ENCODE data around the gene TNFRSF4.

DNA sequence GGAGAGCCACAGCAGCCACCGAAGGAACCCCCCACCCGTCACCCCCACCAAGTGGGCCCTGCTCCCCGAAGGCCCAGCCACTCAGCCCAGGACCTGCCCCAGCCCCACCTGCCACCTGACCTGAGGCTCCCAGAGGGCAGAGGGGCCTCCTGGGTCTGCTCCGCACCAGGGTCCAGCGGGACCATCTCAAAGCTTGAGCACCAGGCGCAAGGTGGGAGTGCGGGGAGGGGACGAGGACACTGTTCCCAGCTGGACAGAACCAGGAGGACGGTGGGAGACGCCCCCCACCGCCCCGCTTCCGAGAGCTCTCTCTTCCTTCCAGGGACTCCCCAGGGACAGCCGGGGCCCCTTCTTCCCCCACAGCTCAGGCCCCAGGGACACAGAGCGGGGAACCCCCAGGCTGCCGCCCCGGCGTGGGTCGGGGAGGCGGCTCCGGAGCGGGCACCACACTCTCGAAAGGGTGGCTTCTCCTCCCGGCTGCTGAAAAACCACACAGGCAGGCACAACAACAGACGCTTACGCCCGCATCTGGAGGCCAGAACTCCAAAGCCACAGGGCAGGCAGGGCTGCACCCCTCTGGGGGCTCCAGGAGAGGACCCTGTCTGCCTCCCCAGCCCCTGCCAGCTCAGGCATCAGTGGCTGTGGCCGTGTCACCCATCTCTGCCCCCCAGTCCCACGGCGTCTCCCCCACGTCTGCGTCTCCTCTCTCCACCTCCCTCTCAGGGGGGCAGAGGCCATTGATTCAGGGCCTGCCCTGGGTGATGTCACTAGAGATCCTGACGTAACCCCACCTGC is 42.2 kb downstream of the TNFRSF4 start:
- TF ChIP-seq, protein P1, sequence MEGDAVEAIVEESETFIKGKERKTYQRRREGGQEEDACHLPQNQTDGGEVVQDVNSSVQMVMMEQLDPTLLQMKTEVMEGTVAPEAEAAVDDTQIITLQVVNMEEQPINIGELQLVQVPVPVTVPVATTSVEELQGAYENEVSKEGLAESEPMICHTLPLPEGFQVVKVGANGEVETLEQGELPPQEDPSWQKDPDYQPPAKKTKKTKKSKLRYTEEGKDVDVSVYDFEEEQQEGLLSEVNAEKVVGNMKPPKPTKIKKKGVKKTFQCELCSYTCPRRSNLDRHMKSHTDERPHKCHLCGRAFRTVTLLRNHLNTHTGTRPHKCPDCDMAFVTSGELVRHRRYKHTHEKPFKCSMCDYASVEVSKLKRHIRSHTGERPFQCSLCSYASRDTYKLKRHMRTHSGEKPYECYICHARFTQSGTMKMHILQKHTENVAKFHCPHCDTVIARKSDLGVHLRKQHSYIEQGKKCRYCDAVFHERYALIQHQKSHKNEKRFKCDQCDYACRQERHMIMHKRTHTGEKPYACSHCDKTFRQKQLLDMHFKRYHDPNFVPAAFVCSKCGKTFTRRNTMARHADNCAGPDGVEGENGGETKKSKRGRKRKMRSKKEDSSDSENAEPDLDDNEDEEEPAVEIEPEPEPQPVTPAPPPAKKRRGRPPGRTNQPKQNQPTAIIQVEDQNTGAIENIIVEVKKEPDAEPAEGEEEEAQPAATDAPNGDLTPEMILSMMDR (IDR thresholded peaks at IDR 0.05 in 4 of 5, conservative IDR thresholded peaks at IDR 0.05 in 1 of 5), result no peak
- TF ChIP-seq POLR2A (IDR thresholded peaks at IDR 0.05), result no peak
